Fibroblast of peridontal ligament (primary cell): ENCODE data around the gene ACOT7.

ENCODE experiments used
- DNase-seq: peaks from one replicate; pipeline ENCODE4 v3.0.0-alpha.2; 2010; ENCODE audit errors: extremely low read depth

Gene ACOT7

DNA sequence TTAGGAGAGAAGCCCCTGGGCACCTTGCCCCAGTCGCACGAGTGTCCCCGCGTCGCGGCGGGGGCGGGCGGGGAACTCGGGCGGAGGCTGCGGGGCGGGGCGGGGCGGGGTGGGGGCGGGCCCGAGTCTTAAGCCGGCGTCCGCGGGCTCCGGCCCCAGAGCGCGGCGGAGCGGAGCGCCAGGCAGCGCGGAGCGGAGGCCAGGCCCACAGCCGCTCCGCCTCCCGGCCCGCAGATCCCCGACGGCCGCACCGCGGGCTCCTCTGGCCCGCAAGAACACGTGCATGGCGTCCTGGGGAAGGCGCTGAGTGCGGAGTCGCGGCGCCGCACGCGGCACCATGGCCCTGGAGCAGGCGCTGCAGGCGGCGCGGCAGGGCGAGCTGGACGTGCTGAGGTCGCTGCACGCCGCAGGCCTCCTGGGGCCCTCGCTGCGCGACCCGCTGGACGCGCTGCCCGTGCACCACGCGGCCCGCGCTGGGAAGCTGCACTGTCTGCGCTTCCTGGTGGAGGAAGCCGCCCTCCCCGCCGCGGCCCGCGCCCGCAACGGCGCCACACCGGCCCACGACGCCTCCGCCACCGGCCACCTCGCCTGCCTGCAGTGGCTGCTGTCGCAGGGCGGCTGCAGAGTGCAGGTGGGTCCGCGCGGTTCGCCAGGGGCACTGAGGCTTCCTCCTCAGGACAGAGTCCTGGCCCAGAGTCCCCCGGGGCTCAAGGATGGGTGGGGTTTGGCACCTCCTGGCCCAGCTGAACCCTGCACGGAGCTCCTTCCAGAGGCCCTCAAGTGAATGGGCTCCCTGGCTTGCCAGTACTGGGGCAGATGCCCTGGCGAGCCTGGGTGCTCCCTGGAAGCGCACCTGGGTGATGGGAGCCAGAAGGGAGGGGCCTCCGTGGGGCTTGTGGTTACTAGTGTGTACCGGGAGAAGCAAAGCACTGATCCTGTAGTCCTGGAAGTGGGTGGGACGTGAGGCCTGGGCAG lies 31.3 kb upstream of the ACOT7 start, which contains the start of gene ESPN:
Gene ESPN (plus strand): TSS at position 158 of the 975 bp plus-strand sequence. CDS start 180 bp downstream, at position 338.
- no peak for DNase-seq

DNA sequence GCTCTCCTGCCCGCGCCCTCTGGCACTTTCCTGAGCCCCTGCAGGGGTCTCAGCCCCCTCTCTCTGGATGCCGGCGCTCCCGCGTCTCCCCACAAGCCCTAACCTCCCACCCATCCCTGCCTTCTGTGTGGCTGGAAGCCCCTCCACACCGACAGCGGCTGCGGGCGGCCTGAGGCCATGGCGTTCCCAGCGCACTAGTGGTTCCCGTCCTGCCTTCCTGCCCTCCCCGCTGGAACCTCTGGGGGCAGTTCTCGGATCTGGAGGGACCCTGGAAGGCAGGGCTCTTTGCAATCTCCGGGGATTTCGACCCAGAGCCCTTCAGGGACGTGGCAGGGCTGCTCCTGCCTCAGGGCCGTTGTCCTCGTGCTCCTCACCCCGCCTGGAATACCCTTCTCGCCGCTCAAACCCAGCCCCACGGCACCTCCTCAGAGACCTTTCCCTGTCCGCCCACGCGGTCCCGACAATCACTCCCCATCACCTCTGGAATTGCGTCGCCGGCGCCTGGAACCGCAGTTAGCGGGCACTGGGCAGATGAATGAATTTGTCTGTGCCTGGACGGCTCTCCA lies 30.5 kb upstream of the ACOT7 start:
- DNase-seq: no peak

DNA sequence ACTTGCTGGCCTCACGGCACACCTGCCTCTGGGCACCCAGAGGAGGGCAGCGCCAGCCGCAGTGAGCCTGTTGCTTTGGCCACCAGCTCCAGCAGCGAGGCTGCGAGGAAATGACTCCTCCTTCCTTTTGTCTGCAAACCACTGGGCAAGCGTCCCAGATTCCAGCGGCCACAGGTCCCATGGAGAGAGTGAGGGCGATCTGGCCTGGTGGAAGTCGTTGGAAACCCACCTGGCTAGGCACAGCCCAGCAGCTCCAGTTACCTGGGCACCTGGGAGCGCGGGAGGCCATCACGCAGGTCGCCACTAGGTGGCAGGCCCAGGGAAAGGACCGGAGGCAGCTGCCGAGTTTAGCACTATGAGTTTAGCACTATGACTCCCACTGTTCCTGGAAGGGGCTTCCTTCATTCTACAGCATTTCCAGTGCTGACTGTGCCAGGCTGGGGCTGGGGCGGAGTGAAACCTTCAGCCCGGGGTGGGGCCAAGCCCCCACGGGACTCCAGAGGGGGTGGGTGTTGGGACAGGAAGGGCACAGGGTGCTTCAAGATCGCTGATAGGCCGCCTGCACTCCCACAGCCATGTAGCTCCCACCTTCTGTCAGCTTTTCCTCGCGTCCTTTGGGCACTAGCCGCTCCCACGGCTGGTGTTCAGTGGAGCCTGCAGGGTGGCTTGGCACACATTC lies 29.9 kb upstream of the ACOT7 start:
- no peak for DNase-seq

DNA sequence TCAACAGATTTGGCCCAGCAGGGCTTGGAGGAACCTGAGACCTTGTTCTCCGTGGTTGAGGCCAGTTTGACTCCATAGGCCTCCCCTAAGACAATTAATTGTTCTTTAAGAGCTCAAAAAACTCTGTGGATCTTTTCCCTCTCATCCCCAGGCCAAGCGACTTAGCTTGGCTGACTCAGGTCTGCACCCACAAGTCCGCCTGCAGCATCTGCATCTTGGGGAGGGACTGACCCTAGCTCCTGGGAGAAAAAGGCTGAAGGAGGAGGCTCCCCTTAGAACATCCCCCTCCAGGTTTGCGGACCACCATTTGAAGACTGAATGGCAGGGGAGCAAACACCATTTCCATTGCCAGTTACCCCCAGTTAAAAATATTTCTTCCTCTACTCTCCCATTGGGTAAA lies 27.7 kb upstream of the ACOT7 start:
- DNase-seq: no peak

DNA sequence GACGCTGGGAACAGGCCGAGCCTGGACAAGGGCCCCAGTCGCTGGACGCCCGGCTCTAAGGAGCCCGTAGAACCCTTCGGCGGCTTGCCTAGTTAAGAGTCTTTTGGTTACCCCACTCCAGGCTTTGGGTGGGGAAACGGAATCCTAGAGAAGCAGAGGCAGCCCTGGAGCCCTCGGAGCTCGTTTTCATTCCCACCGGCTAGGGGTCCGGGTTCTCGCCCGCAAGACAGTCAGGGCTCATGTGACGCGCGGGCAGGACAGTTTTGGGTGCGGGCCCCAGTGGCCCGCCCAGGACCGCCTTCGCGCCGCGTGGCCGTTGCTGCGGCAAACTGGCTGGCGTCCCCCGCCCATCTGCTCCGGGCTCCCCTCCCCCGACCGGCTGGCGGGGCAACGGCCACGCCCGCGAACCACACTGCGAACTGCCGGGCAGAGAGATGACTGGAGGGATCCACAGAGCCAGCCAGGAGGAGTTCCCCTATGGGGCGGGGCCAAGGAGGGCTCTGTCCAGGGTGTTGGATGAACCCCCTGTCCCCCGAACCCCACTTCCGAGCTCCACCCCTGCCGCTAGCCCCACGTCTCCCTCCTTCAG lies 27.0 kb upstream of the ACOT7 start:
- no peak for DNase-seq

DNA sequence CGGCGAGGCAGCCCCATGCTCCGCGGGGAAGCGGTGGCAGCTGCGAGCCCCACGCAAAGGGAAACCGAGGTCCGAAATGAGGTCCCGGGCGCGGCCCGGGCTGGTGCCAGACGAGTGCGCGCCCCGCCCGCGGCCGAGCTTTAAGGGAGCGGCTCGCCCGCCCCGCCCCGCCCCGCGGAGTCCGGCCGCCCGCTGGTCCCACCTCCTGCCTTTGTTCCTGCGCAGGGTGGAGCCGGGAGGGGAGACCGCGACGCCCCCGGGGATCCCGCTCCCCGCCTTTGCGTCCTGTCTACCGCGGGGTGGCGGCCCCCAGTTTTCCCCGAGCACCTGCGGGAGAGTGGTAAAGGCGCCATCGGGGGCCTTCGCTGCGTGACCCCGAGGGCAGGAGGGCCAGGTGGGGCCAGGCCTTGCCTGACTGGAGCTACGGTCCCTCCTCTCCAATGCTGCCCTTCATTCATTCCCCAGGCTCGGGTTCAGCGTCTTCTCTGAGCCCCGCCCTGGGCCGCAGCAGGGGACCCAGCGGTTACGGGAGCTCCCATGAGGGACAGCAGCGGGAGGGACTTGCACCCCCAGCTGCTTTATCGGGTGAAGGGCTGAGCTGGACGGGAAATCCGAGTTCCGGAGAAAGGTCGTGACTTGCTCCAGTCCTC lies 26.4 kb upstream of the ACOT7 start, which contains the start of gene HES2:
Gene HES2 (minus strand): TSS at position 116 of the 650 bp plus-strand sequence. CDS start 99 bp downstream, at position 17.
- DNase-seq: no peak

DNA sequence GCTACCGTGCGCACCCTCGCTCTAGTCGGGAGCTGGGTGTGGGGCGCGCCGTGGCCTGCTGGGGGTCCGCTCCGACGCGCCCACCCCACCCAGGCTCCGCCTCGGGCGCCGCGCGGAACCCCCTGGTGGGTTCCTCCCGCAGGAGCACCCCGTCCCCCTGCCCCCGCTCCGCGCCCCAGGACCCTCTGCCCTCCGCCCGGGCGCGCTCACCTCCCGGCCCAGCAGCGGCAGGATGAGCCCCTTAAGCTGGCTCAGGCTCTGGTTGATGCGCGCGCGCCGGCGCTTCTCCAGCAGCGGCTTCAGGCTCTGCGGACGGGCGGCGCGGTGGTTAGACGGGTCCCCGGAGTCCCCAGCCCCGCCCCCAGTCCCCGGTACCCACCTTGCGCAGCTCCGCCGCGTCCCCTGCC lies 25.8 kb upstream of the ACOT7 start:
- no peak for DNase-seq

DNA sequence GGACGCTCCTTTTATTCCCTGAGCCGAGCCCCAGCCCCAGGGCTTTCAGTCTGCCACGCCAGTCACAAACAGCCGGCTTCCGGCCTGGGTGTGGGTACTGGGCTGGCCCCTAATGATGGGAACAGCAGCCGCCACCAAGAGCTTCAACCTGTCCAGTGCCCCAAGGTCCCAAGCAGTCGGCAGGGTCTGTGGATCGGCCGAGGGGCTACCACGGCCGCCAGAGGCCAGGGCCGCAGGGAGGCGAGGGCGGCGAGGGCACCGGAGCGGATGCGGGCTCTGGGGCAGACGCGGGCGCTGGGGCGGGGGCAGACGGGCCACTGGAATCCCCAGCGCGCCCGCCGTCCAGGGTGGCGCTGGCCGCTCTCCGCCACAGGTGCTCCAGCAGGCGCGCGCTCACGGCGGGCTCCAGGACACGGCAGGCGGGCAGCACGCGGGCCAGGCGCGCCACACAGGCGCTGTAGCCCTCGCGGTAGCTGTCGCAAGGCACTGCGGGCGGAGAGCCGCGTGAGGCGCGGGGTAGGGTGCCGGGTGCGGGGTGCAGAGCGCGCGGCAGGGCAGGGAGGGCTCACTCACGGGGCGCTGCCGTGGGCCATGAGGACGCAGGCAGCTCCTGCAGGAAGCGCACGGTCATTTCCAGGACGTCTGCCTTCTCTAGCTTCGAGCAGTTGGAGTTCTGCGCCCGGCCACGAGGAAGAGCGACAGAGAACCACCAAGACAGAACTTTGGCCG lies 25.3 kb upstream of the ACOT7 start:
- DNase-seq: no peak

DNA sequence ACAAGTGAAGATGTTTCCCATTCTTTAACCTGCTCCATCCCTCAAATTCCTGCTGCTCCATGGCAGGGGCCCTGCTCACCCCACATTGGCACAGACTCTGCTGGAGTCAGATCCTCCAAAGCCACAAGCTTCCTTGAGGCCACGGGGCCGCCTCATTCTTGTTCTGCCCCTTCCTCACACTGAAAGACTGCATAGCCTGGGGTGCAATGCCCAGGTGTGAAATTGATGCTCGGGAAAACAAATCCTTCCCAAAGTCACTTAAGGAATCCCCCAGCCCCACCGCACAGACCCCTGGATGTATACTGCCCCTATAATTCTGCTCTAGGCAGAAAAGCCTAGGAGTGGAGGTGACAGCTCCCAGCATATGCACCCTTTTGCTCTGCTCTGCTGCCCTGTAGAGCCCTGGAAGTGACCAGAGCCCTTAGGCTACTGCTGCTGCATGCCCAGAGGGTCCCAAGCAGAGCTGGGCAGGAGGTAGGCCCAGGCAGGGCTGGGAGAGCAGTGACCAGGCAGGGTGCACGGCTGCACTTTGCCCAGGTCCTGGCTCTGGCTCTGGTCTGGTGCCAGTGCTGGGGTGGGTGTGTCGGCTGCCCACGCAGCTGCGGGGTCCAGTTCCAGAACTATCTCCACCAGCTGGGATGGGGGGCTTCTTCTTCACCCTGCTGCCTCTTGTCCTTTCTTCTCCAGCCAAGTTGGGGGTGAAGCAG lies 24.5 kb upstream of the ACOT7 start:
- no peak for DNase-seq

DNA sequence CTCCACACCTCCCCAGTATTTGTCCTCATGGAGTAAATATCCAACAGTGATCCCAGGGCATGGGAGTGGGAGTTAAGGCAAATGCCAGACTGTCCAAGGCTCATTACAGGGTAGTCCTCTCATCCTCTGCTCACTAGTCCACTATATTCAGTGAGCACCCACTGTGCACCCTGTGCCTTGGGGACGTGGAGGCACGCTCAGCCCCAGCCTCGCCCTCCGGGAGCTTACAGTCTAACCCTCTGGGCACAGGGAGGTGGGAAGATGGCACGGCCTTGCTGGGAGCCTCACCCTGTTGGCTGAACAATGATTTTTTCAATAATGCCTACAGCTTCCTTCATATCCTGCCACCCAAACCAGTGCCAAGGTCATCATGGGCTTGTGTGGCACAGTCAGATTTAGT lies 23.3 kb upstream of the ACOT7 start:
- no peak for DNase-seq

DNA sequence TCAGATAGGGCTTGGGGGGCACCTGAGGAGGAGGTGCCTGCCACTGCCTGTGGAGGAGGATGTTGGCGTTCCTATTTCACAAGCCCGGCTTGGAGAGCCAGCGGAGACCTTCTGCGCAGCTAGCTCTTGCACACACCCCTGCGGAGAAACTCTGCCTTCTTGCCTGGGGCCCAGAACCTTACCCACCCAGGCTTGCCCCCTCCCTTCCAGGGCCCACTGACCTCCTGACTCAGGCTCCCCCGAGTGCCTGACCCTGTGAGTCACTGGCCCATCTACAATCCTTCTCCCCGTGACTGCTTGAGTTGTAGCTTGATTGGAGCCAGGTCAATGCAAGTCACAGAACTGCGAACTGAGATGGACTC lies 22.7 kb upstream of the ACOT7 start:
- DNase-seq: no peak

DNA sequence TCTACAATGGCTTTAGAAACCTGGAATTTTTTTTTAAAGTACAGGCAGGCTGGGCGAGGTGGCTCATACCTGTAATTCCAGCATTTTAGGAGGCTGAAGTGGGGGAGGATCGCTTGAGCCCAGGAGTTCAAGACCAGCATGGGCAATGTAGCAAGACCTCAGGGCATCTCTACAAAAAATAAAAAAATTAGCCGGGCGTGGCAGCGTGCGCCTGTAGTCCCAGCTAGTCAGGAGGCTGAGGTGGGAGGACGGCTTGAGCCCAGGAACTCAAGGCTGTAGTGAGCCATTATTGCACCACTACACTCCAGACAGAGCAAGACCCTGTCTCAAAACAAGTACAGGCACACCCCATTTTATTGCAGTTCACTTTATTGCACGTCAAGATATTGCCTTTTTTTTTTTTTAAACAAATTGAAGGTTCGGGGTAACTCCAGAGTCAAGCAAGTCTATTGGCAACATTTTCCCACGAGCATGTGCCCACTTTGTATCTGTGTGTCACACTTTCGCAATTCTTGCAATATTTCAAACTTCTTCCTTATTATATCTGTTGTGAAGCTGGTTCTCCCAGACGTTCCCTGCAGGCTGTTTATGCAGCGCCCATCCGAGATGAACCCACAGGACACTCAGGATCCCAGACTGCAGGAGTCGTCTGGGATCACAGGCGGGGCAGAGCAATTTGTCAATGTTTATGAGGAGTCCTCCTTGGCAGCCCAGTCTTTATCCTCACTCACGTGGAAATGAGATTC lies 21.5 kb upstream of the ACOT7 start:
- DNase-seq: no peak

DNA sequence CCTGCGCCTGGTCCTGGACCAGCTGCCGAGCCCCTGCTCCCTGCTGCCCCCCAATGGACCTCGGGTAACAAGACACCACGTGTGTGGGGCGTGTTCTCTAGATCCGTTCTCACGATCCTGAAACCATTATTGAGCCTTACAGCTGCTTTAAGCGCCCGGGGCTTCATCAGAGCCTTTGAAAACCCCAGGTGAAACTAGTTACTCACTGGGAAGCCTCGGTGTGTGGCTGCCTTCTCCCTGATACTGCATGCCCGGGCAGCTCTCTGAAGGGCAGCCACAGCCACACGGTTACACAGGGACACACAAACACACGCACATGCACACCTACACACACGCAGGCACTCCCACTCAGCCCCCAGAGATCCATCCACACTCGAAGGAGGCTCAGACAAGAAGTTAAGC lies 20.9 kb upstream of the ACOT7 start:
- DNase-seq: peak; percentile 45

DNA sequence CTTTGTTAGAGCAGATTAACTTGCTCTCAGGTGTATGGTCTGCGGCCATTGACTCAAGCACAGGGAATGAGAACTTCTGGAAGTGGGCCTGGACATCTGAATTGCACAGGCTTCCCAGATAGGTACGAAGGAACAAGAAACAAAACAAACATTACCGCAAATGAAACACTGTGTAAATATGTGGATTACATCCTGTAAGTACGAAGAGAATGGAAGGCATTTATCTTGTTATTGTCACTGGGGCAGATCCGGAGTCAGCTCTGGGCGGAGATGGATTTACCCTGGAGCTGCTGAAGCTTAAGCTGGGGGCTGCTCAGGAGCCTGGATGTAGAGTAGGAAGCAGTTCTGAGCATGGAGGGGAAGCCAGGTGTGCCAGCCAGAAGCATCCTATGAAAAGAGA lies 19.3 kb upstream of the ACOT7 start:
- DNase-seq: no peak

DNA sequence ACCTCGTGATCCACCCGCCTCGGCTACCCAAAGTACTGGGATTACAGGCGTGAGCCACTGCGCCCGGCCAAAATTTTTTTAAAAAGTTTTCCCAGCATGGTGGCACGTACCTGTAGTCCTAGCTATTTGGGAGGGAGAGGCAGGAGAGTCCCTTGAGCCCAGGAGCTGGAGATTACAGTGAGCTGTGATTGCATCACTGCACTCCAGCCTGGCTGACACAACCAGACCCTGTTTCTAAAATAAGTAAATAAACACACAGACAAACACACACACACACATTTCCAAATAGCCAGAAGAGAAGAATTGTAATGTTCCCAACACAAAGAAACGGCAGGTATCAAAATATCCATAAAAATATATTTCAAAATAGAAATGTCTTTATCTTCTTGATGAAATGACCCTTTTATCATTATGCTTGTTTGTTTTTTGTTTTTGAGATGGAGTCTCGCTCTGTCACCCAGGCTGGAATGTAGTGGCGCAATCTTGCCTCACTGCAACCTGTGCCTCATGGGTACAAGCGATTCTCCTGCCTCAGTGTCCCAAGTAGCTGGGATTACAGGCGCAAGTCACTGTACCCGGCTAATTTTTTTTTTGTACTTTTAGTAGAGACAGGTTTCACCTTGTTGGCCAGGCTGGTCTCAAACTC lies 16.8 kb upstream of the ACOT7 start:
- DNase-seq: no peak

DNA sequence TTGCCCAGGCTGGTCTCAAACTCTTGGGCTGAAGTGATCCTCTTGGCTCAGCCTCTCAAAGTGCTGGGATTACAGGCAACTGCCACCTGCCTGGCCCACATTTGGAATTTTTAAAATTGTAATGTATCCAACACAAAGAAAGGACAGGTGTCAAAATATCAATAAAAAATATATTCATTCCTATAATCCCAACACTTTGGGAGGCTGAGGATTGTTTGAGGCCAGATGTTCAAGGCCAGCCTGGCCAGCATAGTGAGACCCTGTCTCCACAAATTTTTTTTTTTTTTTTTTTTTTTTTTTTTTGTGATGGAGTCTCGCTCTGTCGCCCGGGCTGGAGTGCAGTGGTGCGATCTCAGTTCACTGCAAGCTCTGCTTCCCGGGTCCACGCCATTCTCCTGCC lies 16.2 kb upstream of the ACOT7 start:
- no peak for DNase-seq

DNA sequence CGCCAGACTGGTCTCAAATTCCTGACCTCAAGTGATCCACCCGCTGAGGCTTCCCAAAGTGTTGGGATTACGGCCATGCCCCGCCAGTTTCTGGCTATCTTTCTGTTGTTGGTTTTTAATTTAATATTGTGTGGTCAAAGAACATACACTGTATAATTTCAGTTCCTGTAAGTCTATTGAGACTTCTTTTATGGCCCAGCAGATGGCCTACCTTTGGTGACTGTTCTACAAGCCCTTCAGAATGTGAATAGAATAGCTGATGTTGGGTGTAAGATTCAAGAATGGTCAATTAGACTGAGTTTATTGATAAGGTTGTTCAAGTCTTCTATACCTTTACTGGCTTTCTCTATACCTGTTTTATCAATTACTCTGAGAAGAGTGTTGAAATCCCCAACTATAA lies 15.5 kb upstream of the ACOT7 start:
- no peak for DNase-seq

DNA sequence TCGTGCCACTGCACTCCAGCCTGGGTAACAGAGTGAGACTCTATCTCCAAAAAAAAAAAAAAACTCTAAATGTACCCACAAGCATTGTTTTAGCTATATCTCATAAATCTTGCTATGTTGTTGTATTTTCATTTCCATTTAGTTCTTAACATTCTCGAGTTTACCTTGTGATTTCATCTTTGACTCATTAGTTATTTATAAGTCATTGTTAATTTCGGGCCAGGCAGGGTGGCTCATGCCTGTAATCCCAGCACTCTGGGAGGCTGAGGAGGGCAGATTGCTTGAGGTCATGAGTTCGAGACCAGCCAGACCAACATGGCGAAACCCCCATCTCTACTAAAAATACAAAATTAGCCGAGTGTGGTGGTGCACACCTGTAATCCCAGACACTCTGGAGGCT lies 14.5 kb upstream of the ACOT7 start:
- DNase-seq: no peak

DNA sequence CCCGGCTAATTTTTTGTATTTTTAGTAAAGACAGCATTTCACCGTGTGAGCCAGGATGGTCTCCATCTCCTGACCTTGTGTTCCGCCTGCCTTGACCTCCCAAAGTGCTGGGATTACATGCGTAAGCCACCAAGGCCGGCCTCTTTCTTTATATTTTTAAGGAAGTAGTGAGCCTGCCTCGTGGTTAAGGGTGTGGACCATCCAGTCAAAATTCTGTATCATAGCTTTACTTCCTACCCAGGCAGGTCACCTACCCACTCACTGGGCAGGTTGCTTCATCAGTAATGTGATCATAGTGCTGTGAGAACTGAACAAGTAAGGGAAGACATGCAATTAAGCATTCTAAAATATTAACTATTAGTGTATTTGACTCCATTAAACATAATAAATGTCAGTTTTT lies 8.1 kb upstream of the ACOT7 start:
- no peak for DNase-seq
